MM.1S (cell line): ENCODE results near the gene FMN2.
A peak's percentile ranks its signal among the peaks of the same experiment; 100 is the strongest.

Source experiments
- DNase-seq: peaks from one replicate; pipeline ENCODE4 v3.0.0-alpha.2; 2015
- H2AFZ ChIP-seq: fragments of 300-600 bp; sonication (generic); 2 replicates; pipeline ENCODE4 v1.6.0; 2016; ENCODE audit warnings: antibody characterized with exemption, low read length
- H3F3A ChIP-seq: fragments of 300-600 bp; sonication (generic); 2 replicates; pipeline ENCODE4 v1.6.1; 2016; ENCODE audit warnings: mild to moderate bottlenecking, antibody characterized with exemption, low read length, moderate library complexity, mixed read lengths; ENCODE audit not compliant: insufficient read depth
- H3K27ac ChIP-seq: fragments of 300-600 bp; sonication (generic); 2 replicates; pipeline ENCODE4 v1.5.1; 2016; ENCODE audit warnings: mild to moderate bottlenecking, low read length
- H3K27me3 ChIP-seq: fragments of 300-600 bp; sonication (generic); replicated peaks from 2 replicates; pipeline ENCODE4 v1.6.0; 2016; ENCODE audit warnings: low read length; ENCODE audit not compliant: insufficient read depth
- H3K36me3 ChIP-seq: fragments of 300-600 bp; sonication (generic); replicated peaks from 2 replicates; pipeline ENCODE4 v1.6.1; 2016; ENCODE audit warnings: mild to moderate bottlenecking, low read length, mixed read lengths; ENCODE audit not compliant: insufficient read depth
- H3K4me1 ChIP-seq: fragments of 300-600 bp; sonication (generic); 2 replicates; pipeline ENCODE4 v1.6.1; 2016; ENCODE audit warnings: low read length, mixed read lengths
- H3K4me2 ChIP-seq: fragments of 300-600 bp; sonication (generic); 2 replicates; pipeline ENCODE4 v1.6.0; 2016; ENCODE audit warnings: low read depth, low read length
- H3K4me3 ChIP-seq: fragments of 300-600 bp; sonication (generic); 2 replicates; pipeline ENCODE4 v1.5.1; 2016; ENCODE audit warnings: low read length, mixed read lengths
- H3K79me2 ChIP-seq: fragments of 300-600 bp; sonication (generic); 2 replicates; pipeline ENCODE4 v1.6.1; 2016; ENCODE audit warnings: mixed run types, low read length, mixed read lengths
- H3K9ac ChIP-seq: fragments of 300-600 bp; sonication (generic); 2 replicates; pipeline ENCODE4 v1.6.1; 2016; ENCODE audit warnings: low read length, mixed read lengths
- H3K9me2 ChIP-seq: fragments of 300-600 bp; sonication (generic); replicated peaks from 2 replicates; pipeline ENCODE4 v1.6.1; 2016; ENCODE audit warnings: mild to moderate bottlenecking, low read length, mixed read lengths; ENCODE audit not compliant: insufficient read depth
- H3K9me3 ChIP-seq: fragments of 300-600 bp; sonication (generic); replicated peaks from 2 replicates; pipeline ENCODE4 v1.6.1; 2016; ENCODE audit warnings: mild to moderate bottlenecking, low read length, mixed read lengths; ENCODE audit not compliant: insufficient read depth
- H4K20me1 ChIP-seq: fragments of 300-600 bp; sonication (generic); 2 replicates; pipeline ENCODE4 v1.6.1; 2016; ENCODE audit warnings: mild to moderate bottlenecking, low read length, moderate library complexity, mixed read lengths; ENCODE audit not compliant: insufficient read depth
- CTCF ChIP-seq: fragments of 300-600 bp; sonication (generic); IDR thresholded peaks from 2 replicates; pipeline ENCODE4 v1.5.1; 2016; ENCODE audit warnings: antibody characterized with exemption, low read length, mixed read lengths
- EZH2 ChIP-seq: fragments of 300-600 bp; sonication (generic); optimal IDR thresholded peaks from 2 replicates; pipeline ENCODE3; 2017; ENCODE audit warnings: low read depth, mild to moderate bottlenecking, antibody characterized with exemption, low read length, mixed read lengths
- EZH2phosphoT487 ChIP-seq: fragments of 300-600 bp; sonication (generic); IDR thresholded peaks from 2 replicates; pipeline ENCODE4 v1.6.1; 2018; ENCODE audit warnings: antibody characterized with exemption, low read length

Gene FMN2

GRCh38 chr1:240462277-240462676, 370.6 kb downstream of the FMN2 start:
- TF ChIP-seq EZH2phosphoT487, result no peak
- no peak for TF ChIP-seq EZH2
- TF ChIP-seq CTCF, result no peak
- H3K4me3 ChIP-seq, result no peak overlapping the region
- no peak overlapping the region for H2AFZ ChIP-seq
- H3K27me3 ChIP-seq, result no peaks in the 10 kb centered on the region
- no peaks in the 10 kb centered on the region for H3K79me2 ChIP-seq
- H4K20me1 ChIP-seq, result no peaks in the 10 kb centered on the region
- no peaks in the 10 kb centered on the region for H3K9me2 ChIP-seq
- peaks cover 17% of the 10 kb centered on the region for H3F3A ChIP-seq
- peaks cover 15% of the 10 kb centered on the region for H3K4me1 ChIP-seq
- H3K4me2 ChIP-seq, result no peak overlapping the region
- no peaks in the 10 kb centered on the region for H3K36me3 ChIP-seq
- no peak overlapping the region for H3K9ac ChIP-seq
- no peak overlapping the region for H3K27ac ChIP-seq
- DNase-seq, result no peak
- H3K9me3 ChIP-seq, result no peaks in the 10 kb centered on the region

GRCh38 chr1:240462766-240463395, 371.2 kb downstream of the FMN2 start:
- no peak overlapping the region for H3K27ac ChIP-seq
- no peak for DNase-seq
- H3K9ac ChIP-seq, result no peak overlapping the region

GRCh38 chr1:240464099-240464498, 372.4 kb downstream of the FMN2 start:
- H3K9me2 ChIP-seq, result no peaks in the 10 kb centered on the region
- no peaks in the 10 kb centered on the region for H4K20me1 ChIP-seq
- no peak overlapping the region for H3K4me3 ChIP-seq
- H3K9me3 ChIP-seq, result no peaks in the 10 kb centered on the region
- H3K36me3 ChIP-seq, result no peaks in the 10 kb centered on the region
- no peak for DNase-seq
- no peaks in the 10 kb centered on the region for H3K79me2 ChIP-seq
- no peak overlapping the region for H3K9ac ChIP-seq
- no peaks in the 10 kb centered on the region for H3K27me3 ChIP-seq
- H3K4me2 ChIP-seq, result peak overlapping the region; percentile 71; the same call in 1 of the 2 replicates
- TF ChIP-seq CTCF, result no peak
- TF ChIP-seq EZH2, result no peak
- TF ChIP-seq EZH2phosphoT487, result no peak
- peaks cover 15% of the 10 kb centered on the region for H3K4me1 ChIP-seq
- peaks cover 17% of the 10 kb centered on the region for H3F3A ChIP-seq
- no peak overlapping the region for H2AFZ ChIP-seq
- H3K27ac ChIP-seq, result no peak overlapping the region

More at GRCh38 chr1:240462766-240463395, 371.2 kb downstream of the FMN2 start:
- TF ChIP-seq EZH2 (no peak), CTCF (no peak), EZH2phosphoT487 (no peak)
- H3K9me3 ChIP-seq, result no peaks in the 10 kb centered on the region
- no peaks in the 10 kb centered on the region for H3K9me2 ChIP-seq
- no peaks in the 10 kb centered on the region for H3K36me3 ChIP-seq
- H3K4me2 ChIP-seq, result no peak overlapping the region
- H3K4me3 ChIP-seq, result no peak overlapping the region
- H3K27me3 ChIP-seq, result no peaks in the 10 kb centered on the region
- no peak overlapping the region for H2AFZ ChIP-seq
- peaks cover 15% of the 10 kb centered on the region for H3K4me1 ChIP-seq
- H3K79me2 ChIP-seq, result no peaks in the 10 kb centered on the region
- H3F3A ChIP-seq, result peaks cover 17% of the 10 kb centered on the region
- no peaks in the 10 kb centered on the region for H4K20me1 ChIP-seq
